Stimulated activated CD4-positive, alpha-beta T cell treated with anti-CD3 and anti-CD28 coated beads, Interleukin-2, amount 100 ng/mL, for 48 hours (primary cell): Measurements from ENCODE around the gene CLTA.

Source experiments
- DNase-seq, 2 donors: peaks; one replicate each; pipeline ENCODE4 v3.0.0-alpha.2; 2020

The CLTA gene, protein sequence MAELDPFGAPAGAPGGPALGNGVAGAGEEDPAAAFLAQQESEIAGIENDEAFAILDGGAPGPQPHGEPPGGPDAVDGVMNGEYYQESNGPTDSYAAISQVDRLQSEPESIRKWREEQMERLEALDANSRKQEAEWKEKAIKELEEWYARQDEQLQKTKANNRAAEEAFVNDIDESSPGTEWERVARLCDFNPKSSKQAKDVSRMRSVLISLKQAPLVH

DNA sequence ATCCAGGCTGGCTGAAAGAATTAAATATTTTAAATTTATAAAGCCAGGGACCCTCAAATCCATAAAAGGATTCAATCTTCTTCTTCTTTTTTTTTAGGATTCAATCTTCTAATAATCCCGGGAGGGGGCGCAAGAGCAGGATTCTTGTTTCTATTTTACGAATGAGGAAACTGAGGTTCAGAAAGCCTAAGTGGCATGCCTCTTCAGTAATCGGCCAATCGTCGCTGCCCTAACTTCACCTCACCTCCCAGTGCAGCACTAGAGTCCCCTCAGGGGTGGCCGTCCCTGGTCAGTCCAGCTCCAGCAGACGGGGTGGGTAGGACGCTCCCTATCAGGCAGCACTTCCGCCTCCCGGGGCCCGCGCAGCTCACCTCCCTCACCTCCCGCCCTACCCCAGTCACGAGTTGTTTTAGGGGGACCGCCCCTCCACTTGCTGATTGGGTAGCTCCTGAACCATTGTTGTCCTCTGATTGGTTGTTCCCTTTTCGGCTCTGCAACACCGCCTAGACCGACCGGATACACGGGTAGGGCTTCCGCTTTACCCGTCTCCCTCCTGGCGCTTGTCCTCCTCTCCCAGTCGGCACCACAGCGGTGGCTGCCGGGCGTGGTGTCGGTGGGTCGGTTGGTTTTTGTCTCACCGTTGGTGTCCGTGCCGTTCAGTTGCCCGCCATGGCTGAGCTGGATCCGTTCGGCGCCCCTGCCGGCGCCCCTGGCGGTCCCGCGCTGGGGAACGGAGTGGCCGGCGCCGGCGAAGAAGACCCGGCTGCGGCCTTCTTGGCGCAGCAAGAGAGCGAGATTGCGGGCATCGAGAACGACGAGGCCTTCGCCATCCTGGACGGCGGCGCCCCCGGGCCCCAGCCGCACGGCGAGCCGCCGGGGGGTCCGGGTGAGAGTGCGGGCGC is at the start of gene CLTA:
TSS of gene CLTA (plus strand) at position 534 of the 902 bp plus-strand sequence. CDS start at position 670, 136 bp downstream.
- DNase-seq: peak; percentile 84 to 89

DNA sequence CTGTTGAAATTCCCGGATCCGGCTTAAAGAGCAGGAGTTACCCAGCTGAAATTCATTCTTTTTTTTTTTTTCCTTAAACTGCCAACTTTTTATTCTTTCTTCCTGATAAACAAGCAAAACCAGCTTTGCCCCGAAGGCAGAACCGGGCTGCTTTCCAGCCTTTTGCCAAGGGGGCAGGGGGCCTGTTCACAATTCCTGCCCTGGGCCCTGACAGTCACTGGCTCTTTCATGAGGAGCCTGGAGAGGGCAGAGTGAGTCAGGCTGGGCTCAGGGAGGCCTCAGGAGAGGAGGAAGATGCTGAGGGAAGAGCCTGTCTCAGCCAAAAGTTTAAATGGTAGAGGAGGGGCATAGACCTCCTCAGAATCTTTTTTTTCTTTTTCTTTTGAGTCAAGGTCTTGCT is 49.4 kb upstream of the CLTA start:
- DNase-seq: no peak

DNA sequence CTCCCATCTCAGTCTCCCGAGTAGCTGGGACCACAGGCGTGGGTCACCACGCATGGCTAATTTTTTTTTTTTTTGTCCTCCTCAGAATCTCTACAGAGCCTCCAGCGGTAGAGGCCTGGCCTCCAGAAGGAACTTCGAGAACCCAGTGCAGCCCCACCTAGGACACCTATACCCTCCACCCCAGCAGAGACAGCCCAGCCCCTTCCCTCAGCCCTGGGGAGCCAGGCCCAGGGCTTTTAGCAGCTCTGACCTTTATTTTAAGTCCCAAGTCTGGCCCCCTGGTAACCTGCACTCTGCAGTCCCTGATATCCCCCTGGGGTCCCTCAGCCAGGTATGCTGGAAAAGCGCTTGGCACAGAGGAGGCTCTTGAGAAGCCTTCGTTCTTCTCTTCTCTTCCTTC is 49.0 kb upstream of the CLTA start:
- no peak for DNase-seq

DNA sequence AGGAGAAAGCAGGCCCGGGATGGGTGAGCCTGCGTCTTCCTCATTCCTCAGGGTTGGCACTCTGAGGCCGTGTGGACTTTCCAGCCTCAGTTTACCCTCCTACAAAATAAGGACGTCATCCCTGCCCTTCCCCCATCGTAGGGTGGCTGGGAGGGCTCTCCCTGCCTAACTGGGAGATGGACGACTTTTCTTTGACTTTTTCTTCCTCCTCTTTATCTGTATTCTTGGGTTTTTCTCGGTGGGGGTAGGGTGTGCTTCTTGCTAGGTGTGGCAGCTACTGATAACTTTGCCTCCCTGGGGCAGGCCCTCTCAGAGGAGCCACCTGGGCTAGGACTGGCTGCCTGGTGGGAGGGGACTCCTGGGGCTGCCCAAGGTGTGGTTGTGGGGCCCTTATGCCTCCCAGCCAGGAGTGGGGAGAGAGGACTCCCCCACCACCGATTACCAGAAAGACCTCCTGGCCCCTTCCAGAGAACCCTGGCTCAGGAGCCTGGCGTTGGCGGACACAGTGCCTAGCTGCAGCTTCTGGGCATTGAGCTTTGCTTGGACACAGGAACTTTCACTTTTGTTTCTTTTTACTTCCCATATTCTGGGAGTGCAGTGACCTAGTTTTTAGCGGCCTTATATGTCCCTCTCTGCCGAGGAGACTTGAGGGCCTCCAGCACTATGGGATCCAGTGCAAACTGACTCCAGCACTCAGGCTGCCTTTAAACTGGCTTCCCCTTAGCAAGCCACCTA is 48.0 kb upstream of the CLTA start:
- no peak for DNase-seq

DNA sequence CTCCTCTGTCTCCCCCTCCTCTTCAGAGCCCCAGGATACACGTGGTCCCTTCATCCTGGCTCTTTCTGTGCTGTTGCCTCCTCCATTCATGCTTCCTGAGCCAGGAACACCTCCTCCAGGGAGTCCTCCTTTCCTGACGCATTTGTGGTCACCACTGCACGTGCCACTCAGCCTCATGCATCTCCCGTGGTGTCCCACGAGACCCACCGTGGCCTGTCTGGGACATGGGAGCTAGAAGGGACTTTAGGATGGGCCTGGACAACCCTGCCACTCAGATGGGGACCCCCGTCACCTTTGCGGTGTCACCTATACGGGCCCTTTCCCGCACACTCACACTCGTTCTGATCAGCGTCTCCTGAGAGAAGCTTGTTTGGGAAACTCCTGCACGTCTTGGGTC is 47.5 kb upstream of the CLTA start:
- no peak for DNase-seq

DNA sequence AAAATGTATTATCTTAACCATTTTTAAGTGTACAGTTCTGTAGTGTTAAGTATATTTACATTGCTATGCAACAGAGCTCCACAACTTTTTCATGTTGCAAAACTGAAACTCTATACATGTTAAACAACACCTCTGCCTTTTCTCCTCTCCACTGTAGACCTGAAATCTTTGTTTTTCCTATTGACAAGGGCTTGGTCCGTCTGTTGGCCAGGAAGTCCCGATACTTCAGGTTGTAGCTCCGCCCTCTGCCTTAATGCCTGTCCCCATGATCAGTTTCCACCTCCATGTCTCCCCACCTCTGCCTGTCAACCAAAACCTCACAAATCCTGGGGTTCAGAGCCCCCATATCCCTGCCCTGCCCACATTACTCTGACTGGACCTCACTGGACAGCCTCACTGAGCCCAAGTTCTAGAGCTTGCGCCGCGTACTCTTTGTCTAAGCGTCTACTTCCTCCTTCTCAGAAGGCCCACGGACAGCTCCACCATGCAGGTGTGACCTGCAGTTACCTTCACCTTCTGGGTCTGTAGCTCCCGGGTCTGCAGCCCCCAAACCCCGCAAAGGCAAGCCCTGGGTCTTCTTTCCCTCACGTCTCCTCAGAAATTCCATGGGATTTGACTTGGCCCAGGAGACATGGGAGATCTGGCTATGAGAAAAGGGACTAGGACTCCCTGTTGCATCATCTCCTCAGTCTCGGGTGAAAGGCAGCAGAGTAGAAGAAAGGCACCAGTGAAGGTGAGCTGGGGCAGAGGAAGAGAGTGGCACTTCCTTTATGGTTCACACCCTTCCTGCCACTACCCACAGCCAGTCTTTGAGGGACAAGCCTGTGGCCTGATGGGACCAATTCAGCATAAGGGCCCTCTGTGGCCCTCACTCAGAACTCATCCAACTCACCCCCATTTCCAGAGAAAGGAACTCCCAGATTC is 46.1 kb upstream of the CLTA start:
- DNase-seq: no peak

DNA sequence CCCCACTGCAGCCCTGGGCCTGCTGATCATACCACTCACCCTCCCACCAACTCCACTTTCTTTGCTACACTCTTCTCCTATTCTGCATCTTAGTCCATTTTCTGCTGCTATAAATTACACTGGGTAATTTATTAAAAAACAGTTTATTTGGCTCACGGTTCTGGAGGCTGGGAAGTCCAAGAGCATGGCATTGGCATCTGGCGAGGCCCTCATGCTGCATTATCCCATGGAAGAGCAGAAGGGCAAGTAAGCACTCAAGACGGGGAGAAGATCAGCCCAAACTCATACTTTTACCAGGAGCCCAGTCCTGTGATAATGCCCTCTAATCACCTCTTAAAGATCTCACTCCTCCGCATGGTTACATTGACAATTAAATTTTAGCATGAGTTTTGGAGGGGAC is 44.8 kb upstream of the CLTA start:
- no peak for DNase-seq

DNA sequence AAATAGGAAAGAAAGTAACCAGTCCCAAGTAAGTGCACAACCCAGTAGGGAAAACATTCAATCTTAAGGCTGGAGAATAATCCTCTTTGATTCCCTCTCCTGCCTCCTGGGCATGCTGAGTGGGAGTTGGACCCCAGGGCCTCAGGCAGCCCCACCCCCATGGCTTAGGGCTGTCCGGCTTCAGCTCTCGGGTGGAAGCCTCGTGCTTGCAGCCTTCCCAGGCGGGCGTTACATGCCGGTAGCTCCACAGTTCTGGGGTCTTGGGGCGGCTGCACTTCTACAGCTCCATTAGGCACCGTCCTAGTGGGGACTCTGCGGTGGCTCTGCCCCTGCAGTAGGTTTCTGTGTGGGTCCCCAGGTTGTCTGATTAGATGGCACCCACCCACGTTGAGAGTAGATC is 44.1 kb upstream of the CLTA start:
- no peak for DNase-seq

DNA sequence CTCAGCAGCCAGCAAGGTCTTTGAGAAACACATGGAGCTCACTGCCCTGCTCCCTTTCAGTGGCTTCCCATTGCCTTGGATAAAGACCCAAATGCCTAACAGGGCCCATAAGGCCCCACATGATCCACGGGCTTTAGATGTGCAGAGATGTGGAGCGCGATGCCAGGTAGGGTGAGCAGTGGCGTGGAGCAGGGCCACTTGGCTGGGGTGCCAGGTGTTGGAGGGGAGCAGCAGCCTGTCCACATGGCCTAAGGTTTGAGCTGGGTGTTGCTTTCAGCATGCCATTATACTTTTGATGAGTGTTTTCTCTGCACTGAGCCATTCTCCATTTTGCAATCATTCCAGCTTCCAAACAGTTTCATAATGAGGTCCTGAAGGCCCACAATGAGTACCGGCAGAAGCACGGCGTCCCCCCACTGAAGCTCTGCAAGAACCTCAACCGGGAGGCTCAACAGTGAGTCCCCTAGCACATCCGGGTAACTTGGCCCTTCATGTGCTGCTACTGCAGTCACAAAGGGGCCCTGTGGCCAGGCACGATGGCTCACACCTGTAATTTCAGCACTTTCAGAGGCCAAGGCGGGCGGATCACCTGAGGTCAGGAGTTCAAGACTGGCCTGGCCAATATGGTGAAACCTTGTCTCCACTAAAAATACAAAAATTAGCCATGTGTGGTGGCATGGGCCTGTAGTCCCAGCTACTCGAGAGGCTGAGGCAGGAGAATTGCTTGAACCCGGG is 43.1 kb upstream of the CLTA start:
- no peak for DNase-seq

DNA sequence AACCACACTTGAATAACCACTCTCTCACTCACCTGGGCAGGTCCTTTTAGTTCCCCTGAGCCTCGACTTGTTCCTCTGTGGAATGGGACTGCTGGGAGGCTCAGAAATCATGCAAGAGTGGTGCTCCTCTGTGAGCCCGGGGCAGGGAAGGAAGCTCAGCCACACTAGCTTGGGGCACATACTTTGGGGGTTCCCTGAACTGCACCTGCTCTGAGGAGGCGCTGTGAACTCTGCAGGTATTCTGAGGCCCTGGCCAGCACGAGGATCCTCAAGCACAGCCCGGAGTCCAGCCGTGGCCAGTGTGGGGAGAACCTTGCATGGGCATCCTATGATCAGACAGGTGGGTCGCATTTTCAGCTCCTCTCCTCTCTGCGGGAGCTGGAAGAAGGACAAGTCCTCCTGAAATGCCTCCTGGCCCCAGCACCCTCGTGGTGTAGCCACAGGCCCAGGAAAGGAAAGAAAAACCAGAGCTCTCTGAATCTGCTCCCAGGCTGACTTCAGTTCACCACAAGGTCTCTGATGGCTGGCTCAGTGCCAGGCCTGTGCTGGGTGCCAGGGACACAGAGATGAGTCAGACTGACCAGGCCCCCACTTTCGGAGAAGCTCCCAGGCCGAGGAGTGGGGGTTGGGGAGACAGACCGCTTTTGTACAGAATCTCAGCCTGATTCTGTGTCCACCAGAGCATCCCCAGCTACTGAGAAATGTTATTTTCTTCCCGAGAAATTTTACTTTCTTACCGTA is 42.2 kb upstream of the CLTA start:
- peak; percentile 58 to 65 for DNase-seq

DNA sequence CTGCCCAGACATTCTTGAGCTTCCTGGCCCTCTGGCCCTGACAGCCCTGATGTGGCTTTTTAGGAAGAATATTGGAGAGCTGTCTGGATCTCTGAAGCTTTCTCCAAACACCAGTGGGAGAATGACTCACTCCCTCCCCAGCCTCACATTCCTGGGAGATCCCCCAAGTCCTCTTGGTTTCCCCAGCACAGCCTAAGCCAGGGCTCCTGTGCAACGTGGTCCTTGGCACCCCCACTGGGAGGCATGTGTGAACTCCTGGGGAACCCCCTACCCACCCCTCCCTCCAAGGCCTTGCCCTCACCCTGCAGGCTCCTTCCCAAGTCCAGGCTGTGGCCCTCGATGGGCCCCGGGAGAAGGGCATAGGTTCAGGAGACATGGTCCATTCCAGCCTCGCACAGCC is 41.5 kb upstream of the CLTA start:
- no peak for DNase-seq

DNA sequence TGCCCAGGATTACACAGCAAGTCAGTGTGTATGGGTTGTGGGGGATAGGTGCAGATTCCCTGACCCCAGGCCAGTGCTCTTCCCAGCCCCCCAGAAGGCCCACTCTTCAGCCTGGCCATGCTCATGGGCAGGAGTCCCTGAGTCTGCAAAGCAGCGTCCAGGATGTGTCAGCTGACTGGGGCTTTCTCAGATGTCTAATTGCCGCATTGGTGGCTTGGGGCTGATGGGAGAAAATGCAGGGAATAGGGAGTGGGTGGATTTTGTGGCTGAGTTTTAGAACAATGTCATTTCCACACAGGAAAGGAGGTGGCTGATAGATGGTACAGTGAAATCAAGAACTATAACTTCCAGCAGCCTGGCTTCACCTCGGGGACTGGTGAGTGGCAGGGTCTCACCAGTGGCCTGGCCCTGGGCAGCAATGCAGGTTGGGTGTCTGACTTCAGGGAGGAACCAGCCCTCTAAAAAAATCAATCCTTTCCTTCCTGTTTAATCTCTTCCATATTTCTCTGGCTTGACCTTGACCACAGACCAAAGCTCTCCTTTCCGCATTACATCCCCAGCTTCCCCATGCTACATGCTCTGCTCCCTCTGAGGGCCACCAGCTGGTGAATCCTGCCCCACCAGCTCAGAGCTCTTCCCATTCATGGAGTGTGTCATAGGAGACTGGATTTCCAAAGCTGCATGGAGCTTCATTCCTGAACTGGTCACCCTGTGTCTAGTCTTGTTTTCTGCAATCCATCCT is 40.0 kb upstream of the CLTA start:
- no peak for DNase-seq

DNA sequence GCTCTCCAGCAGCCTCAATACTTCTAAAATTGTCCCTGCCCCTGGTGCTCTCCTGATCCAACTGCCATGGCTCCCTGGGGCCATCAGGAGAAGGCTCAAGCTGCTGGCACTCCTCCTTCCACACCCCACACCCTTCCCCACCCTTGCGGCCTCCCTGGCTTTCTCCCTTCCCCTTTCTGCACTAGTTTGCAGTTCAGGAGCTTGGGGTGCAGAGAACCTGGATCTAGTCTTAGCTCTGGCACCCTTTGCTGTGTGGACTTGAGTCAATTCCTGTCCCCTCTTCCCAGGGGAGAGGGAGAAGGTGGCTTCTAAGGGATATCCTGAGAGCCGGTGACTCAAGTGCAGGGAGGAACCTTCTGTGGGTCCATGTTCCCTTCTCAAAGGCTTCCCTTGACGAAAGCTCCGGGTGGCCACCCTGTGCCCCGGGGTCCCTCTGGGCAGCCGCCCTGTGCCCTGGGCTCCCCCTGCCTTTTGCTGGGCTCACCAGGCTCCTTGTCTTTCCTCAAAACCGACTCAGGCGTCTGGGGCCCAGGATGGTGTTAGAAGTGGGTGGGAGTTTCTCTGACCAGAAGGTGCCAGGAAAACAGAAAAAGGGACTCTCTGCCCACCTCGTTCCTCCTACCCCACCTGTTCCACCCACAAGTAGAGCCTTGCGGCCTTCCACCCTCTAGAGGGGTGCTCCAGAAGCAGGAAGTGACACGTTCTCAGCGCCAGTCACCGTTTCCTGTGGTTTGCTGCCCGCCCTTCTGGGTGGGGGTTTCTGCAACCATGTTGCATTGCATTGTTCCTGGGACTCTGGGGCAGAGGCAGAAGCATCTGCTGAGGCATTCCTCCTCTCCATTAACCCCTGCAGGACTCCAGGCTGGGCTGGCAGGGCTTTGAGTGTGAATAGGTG is 39.2 kb upstream of the CLTA start:
- DNase-seq: peak; percentile 73 to 74

DNA sequence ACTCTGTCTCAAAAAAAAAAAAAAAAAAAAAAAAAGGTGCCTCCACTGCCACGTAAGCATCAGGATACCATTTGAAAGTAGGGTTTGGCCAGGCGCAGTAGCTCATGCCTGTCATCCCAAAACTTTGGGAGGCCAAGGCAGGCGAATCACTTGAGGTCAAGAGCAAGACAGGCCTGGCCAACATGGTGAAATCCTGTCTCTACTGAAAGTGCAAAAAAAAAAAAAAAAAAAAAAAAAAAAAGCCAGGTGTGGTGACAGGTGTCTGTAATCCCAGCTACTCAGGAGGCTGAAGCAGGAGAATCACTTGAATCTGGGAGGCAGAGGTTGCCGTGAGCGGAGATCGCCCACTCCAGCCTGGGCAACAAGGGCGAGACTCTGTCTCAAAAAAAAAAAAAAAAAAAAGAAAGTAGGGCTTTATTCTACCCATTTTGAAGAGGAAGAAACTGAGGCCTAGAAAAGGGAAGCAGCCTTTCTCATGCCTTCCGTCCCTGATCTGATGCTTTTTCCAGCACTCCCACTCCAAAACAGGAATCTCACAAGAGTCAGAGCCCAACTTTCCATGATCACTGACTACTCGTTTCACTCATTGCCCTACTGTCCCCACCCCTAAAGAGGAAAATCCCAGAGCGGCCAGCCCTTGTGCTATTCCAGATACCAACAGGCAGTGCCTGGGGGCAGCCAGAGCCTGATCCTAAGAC is 37.8 kb upstream of the CLTA start:
- no peak for DNase-seq

DNA sequence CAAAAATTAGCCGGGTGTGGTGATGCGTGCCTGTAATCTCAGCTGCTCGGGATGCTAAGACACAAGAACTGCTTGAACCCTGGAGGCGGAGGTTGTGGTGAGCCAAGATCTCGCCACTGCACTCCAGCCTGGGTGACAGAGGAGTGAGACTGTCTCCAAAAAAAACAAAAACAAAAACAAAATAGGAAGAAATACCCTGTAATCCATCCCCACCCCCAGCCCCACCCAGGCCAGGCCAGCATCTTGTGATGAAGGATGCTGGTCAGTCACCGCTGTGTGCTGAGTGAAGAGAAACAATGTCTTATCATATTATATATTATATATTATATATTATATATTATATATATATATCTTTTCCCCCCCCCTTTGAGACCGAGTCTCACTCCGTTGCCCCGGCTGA is 37.0 kb upstream of the CLTA start:
- no peak for DNase-seq

DNA sequence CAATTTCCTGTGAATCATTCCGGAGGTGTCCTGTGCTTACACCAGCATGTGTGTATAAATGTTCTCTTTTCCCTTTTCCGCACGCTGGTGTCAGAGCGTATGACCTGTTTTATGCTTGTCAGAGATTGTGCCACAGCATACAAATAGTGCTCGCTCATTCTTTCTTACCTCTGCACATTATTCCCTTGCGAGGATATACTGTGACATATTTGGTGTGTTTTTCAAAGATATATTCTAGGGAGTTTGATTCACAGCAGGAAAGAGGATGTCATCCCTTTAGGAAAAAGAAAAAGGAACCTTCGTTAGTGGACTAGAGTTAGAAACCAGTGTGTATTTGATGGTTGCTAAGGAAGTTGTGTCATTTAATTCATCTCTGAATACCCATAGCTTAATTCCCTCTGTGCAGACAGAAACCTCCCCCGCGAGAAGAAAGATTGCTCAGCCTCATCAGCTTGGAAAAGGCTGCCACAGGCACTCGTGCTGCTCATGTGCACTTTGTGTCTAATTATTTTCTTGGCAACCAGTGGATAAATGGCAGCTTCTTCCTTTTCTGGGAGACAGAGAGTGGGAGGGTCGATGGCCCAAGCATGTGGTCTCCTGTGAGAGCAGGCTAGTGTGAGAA is 36.3 kb upstream of the CLTA start:
- no peak for DNase-seq

DNA sequence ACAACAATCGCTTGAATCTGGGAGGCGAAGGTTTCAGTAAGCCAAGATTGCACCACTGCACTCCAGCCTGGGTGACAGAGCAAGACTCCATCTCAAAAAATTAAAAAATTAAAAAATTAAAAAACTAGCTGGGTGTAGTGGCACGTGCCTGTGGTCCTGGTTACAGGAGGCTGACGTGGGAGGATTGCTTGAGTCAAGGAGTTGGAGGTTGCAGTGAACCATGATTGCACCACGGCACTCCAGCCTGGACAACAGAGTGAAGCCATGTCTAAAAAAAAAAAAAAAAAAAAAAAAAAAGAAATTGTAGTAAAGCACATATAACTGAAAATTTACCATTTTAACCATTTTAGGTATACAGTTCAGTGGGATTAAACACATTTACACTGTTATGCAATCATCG is 34.6 kb upstream of the CLTA start:
- no peak for DNase-seq

DNA sequence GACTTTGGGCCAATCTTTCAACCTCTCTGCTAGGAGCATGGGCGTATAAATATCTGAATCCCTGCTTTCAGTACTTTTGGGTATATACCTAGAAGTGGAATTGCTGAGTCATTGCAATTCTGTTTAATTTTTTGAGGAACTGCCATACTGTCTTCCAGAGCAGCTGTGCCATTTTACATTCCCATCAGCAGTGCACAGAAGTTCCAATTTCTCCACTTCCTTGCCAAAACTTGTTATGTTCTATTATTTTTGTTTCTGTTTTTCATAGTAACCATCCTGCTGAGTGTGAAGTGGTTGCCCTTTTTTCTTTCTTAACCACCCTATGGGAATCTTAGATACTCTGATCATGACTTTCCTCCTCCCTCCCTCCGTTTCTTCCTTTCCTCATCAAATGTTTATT is 32.6 kb upstream of the CLTA start:
- DNase-seq: no peak
